Keratinocyte (primary cell): ENCODE data around the gene NARS2.

Experiments used
- CTCF ChIP-seq, 3 experiments: IDR thresholded peaks in 1 of 3; conservative IDR thresholded peaks in 1 of 3; optimal IDR thresholded peaks in 1 of 3; 2 replicates in 2 of 3; 3 replicates in 1 of 3; pipeline versions ENCODE3 to v1.5.1; 2011; ENCODE audit warnings: low read length in 3 of 3, mild to moderate bottlenecking in 3 of 3, moderate library complexity in 2 of 3, control low read depth in 1 of 3, inconsistent platforms in 1 of 3; ENCODE audit not compliant: insufficient read depth in 2 of 3; ENCODE audit errors: extremely low read depth in 1 of 3
- EZH2 ChIP-seq: IDR thresholded peaks from one replicate; pipeline ENCODE4 v1.6.1; 2012; ENCODE audit warnings: inconsistent platforms, mild to moderate bottlenecking, low read length, moderate library complexity

- no peak for TF ChIP-seq CTCF (optimal IDR thresholded peaks at IDR 0.05 in 1 of 3, IDR thresholded peaks at IDR 0.05 in 1 of 3, conservative IDR thresholded peaks at IDR 0.05 in 1 of 3; ENCODE audit: extremely low read depth in 1 of 3, insufficient read depth in 2 of 3, low read length in 3 of 3)
- no peak for TF ChIP-seq EZH2
Observed at GRCh38 chr11:78406568-78407196, 168.0 kb downstream of the NARS2 start.
